HL-60/S4 (cell line): ENCODE data around the gene FHIT.
"Not testable (repeated sequence)": the region's sequence is repeated elsewhere in the genome, so short reads cannot be mapped to it uniquely, and the experiment has no call there.

Experiments
- in situ Hi-C: fragments of 300-500 bp; cut with MboI; formaldehyde crosslinking; loops from 2 replicates; pipeline ENCODE4 v1.14.3; 2022; ENCODE audit warnings: low sequenced_read_pairs

Gene FHIT

GRCh38 chr3:59831394-59831793, 1419.9 kb downstream of the FHIT start:
- in situ Hi-C loops, result no loop called here

GRCh38 chr3:59829527-59829926, 1421.7 kb downstream of the FHIT start:
- in situ Hi-C loops, result no loop called here

GRCh38 chr3:59824876-59825275, 1426.4 kb downstream of the FHIT start:
- in situ Hi-C loops, result no loop called here

- in situ Hi-C loops, result no loop called here
Observed at GRCh38 chr3:59821274-59821673, 1430.0 kb downstream of the FHIT start.

GRCh38 chr3:59820352-59820934, 1430.8 kb downstream of the FHIT start:
- in situ Hi-C loops, result no loop called here

- in situ Hi-C loops, result no loop called here
Observed at GRCh38 chr3:59818919-59819300, 1432.3 kb downstream of the FHIT start.

GRCh38 chr3:59818033-59818918, 1433.0 kb downstream of the FHIT start:
- in situ Hi-C loops, result no loop called here

- in situ Hi-C loops, result no loop called here
Observed at GRCh38 chr3:59817511-59817910, 1433.7 kb downstream of the FHIT start.

- in situ Hi-C loops, result no loop called here
Observed at GRCh38 chr3:59816312-59816711, 1434.9 kb downstream of the FHIT start.

- in situ Hi-C loops, result no loop called here
Observed at GRCh38 chr3:59813148-59813538, 1438.1 kb downstream of the FHIT start.

- in situ Hi-C loops, result no loop called here
Observed at GRCh38 chr3:59812237-59813147, 1438.8 kb downstream of the FHIT start.

GRCh38 chr3:59811160-59811559, 1440.1 kb downstream of the FHIT start:
- in situ Hi-C loops, result no loop called here

- in situ Hi-C loops, result no loop called here
Observed at GRCh38 chr3:59810606-59811005, 1440.6 kb downstream of the FHIT start.

- in situ Hi-C loops, result no loop called here
Observed at GRCh38 chr3:59809710-59810444, 1441.4 kb downstream of the FHIT start.

GRCh38 chr3:59809016-59809415, 1442.2 kb downstream of the FHIT start:
- in situ Hi-C loops, result no loop called here

- in situ Hi-C loops, result no loop called here
Observed at GRCh38 chr3:59808446-59808845, 1442.8 kb downstream of the FHIT start.

GRCh38 chr3:59803268-59803667, 1448.0 kb downstream of the FHIT start:
- in situ Hi-C loops, result no loop called here

- in situ Hi-C loops, result not testable (repeated sequence)
Observed at GRCh38 chr3:59802453-59802852, 1448.8 kb downstream of the FHIT start.

- in situ Hi-C loops, result no loop called here
Observed at GRCh38 chr3:59802045-59802444, 1449.2 kb downstream of the FHIT start.

GRCh38 chr3:59800481-59800880, 1450.8 kb downstream of the FHIT start:
- in situ Hi-C loops, result no loop called here
